Activated T-cell treated with anti-CD3 and anti-CD28 coated beads, Interleukin-2, amount 50 U/mL, for 72 hours (primary cell): ENCODE results near the gene SNAPC1. TPM values are rescaled to one million over a fixed set of nuclear protein-coding genes. Genes with fewer than 3 reads are reported as not detected.

ENCODE experiments used
- ATAC-seq, 2 donors: fragments of 150-1000 bp; cut with Tn5 transposase; replicated peaks in 1 of 2; 2 replicates each; pipeline ENCODE4 v1.10.0; 2021; ENCODE audit warnings: moderate library complexity in 2 of 2, mild to moderate bottlenecking in 1 of 2
- DNase-seq, 2 donors: peaks; one replicate each; pipeline ENCODE4 v3.0.0; 2021 to 2022; ENCODE audit warnings: mixed read lengths in 1 of 2
- H3K27ac Mint-ChIP-seq: one replicate; pipeline ENCODE4 v1.8.0; 2022; ENCODE audit warnings: mild to moderate bottlenecking, moderate library complexity, mixed read lengths
- H3K27me3 Mint-ChIP-seq: one replicate; pipeline ENCODE4 v1.8.0; 2022; ENCODE audit warnings: low read depth, mixed read lengths
- H3K36me3 Mint-ChIP-seq, 2 donors: one replicate each; pipeline ENCODE4 v1.8.0; 2022; ENCODE audit warnings: mixed read lengths in 2 of 2, mild to moderate bottlenecking in 1 of 2; ENCODE audit not compliant: insufficient read depth in 2 of 2
- H3K4me1 Mint-ChIP-seq: one replicate; pipeline ENCODE4 v1.8.0; 2022; ENCODE audit warnings: low read depth, mixed read lengths
- H3K4me3 Mint-ChIP-seq, 2 donors: one replicate each; pipeline ENCODE4 v1.8.0; 2022; ENCODE audit warnings: mild to moderate bottlenecking in 2 of 2, mixed read lengths in 2 of 2, moderate library complexity in 2 of 2
- H3K9me3 Mint-ChIP-seq, 2 donors: one replicate each; pipeline ENCODE4 v1.8.0; 2022; ENCODE audit warnings: mixed read lengths in 2 of 2
- total RNA-seq, 2 donors: library from RNA; stranded (reverse); gene quantifications; one replicate each; pipeline ENCODE4 v1.2.3, GENCODE V29; 2022

Gene SNAPC1
- total RNA-seq: 1 to 10 TPM; 7.2 to 7.8 TPM

GRCh38 chr14:61761959-61762786 lies at the start of gene SNAPC1:
SNAPC1 (plus strand) TSS chr14:61762420; CDS start chr14:61762461, 41 bp downstream.
- DNase-seq (peak; percentile 97 to 99), ATAC-seq (peak; percentile 94 to 96)
- Mint-ChIP-seq H3K27me3 (no peaks in the 10 kb centered on the region), H3K4me3 (peak within 1 kb of the TSS; percentile 96 to 99), H3K4me1 (peaks cover 59% of the 10 kb centered on the region), H3K27ac (peak within 1 kb of the TSS; percentile 86), H3K9me3 (no peaks in the 10 kb centered on the region), H3K36me3 (peaks cover 4 to 9% of the 10 kb centered on the region in 2 donors)

- peak overlapping the region; percentile 54 for H3K27ac Mint-ChIP-seq
- peak overlapping the region; percentile 33 to 73 for H3K4me3 Mint-ChIP-seq
- ATAC-seq (no peak), DNase-seq (no peak)
- peaks cover 6 to 10% of the 10 kb centered on the region in 2 donors for H3K36me3 Mint-ChIP-seq
- peaks cover 100% of the 10 kb centered on the region for H3K4me1 Mint-ChIP-seq
- H3K9me3 Mint-ChIP-seq: no peaks in the 10 kb centered on the region
- no peaks in the 10 kb centered on the region for H3K27me3 Mint-ChIP-seq
These were observed 48.3 kb upstream of the SNAPC1 start for GRCh38 chr14:61713724-61714437.

GRCh38 chr14:61716956-61717355 lies 45.3 kb upstream of the SNAPC1 start:
- Mint-ChIP-seq H3K36me3 (peaks cover 8 to 9% of the 10 kb centered on the region in 2 donors), H3K4me3 (peak overlapping the region; percentile 43 to 64), H3K27me3 (no peaks in the 10 kb centered on the region), H3K27ac (peak overlapping the region; percentile 26), H3K9me3 (no peaks in the 10 kb centered on the region), H3K4me1 (peaks cover 97% of the 10 kb centered on the region)
- DNase-seq (no peak), ATAC-seq (no peak)

GRCh38 chr14:61718039-61718438 lies 44.2 kb upstream of the SNAPC1 start:
- no peak for DNase-seq
- Mint-ChIP-seq H3K36me3 (peaks cover 6 to 11% of the 10 kb centered on the region in 2 donors), H3K9me3 (no peaks in the 10 kb centered on the region), H3K4me3 (peak overlapping the region; percentile 61 to 66), H3K27ac (peak overlapping the region; percentile 48), H3K4me1 (peaks cover 91% of the 10 kb centered on the region), H3K27me3 (no peaks in the 10 kb centered on the region)
- ATAC-seq: no peak

GRCh38 chr14:61719344-61720293 lies 42.6 kb upstream of the SNAPC1 start:
- H3K4me3 Mint-ChIP-seq: peak overlapping the region; percentile 59 to 66
- peak overlapping the region; percentile 92 for H3K27ac Mint-ChIP-seq
- peaks cover 87% of the 10 kb centered on the region for H3K4me1 Mint-ChIP-seq
- DNase-seq (no peak), ATAC-seq (peak; percentile 50 to 66)
- no peaks in the 10 kb centered on the region for H3K27me3 Mint-ChIP-seq
- H3K9me3 Mint-ChIP-seq: no peaks in the 10 kb centered on the region
- H3K36me3 Mint-ChIP-seq: peaks cover 12 to 22% of the 10 kb centered on the region in 2 donors

- ATAC-seq: peak; percentile 13 to 33
- H3K27me3 Mint-ChIP-seq: no peaks in the 10 kb centered on the region
- peak overlapping the region; percentile 59 to 66 for H3K4me3 Mint-ChIP-seq
- no peaks in the 10 kb centered on the region for H3K9me3 Mint-ChIP-seq
- H3K27ac Mint-ChIP-seq: peak overlapping the region; percentile 92
- DNase-seq: no peak
- peaks cover 16 to 28% of the 10 kb centered on the region in 2 donors for H3K36me3 Mint-ChIP-seq
- peaks cover 87% of the 10 kb centered on the region for H3K4me1 Mint-ChIP-seq
These were observed 41.9 kb upstream of the SNAPC1 start for GRCh38 chr14:61720294-61720661.

GRCh38 chr14:61720741-61721140 lies 41.5 kb upstream of the SNAPC1 start:
- peak overlapping the region; percentile 23 to 45 for H3K4me3 Mint-ChIP-seq
- no peaks in the 10 kb centered on the region for H3K27me3 Mint-ChIP-seq
- H3K27ac Mint-ChIP-seq: peak overlapping the region; percentile 92
- H3K4me1 Mint-ChIP-seq: peaks cover 87% of the 10 kb centered on the region
- DNase-seq (no peak), ATAC-seq (no peak)
- H3K9me3 Mint-ChIP-seq: no peaks in the 10 kb centered on the region
- H3K36me3 Mint-ChIP-seq: peaks cover 17 to 30% of the 10 kb centered on the region in 2 donors

GRCh38 chr14:61724133-61724532 lies 38.1 kb upstream of the SNAPC1 start:
- DNase-seq (no peak), ATAC-seq (no peak)
- Mint-ChIP-seq H3K27ac (peak overlapping the region; percentile 52), H3K36me3 (peaks cover 32 to 59% of the 10 kb centered on the region in 2 donors), H3K4me3 (peak overlapping the region in 1 of 2 donors; percentile 3), H3K27me3 (no peaks in the 10 kb centered on the region), H3K4me1 (peaks cover 83% of the 10 kb centered on the region), H3K9me3 (no peaks in the 10 kb centered on the region)

- Mint-ChIP-seq H3K27me3 (no peaks in the 10 kb centered on the region), H3K4me3 (peak overlapping the region; percentile 25 to 39), H3K36me3 (peaks cover 39 to 74% of the 10 kb centered on the region in 2 donors), H3K4me1 (peaks cover 75% of the 10 kb centered on the region), H3K27ac (peak overlapping the region; percentile 96), H3K9me3 (no peaks in the 10 kb centered on the region)
- ATAC-seq (peak; percentile 63 to 79), DNase-seq (no peak)
These were observed 35.2 kb upstream of the SNAPC1 start for GRCh38 chr14:61726778-61727658.

GRCh38 chr14:61730756-61731373 lies 31.4 kb upstream of the SNAPC1 start:
- Mint-ChIP-seq H3K4me3 (no peak overlapping the region), H3K4me1 (peaks cover 57% of the 10 kb centered on the region), H3K27me3 (no peaks in the 10 kb centered on the region), H3K27ac (peak overlapping the region; percentile 96), H3K9me3 (no peaks in the 10 kb centered on the region), H3K36me3 (peaks cover 40 to 80% of the 10 kb centered on the region in 2 donors)
- ATAC-seq (no peak), DNase-seq (no peak)

GRCh38 chr14:61733972-61734371 lies 28.2 kb upstream of the SNAPC1 start:
- no peak overlapping the region for H3K4me3 Mint-ChIP-seq
- DNase-seq (no peak), ATAC-seq (no peak)
- no peaks in the 10 kb centered on the region for H3K9me3 Mint-ChIP-seq
- H3K27me3 Mint-ChIP-seq: no peaks in the 10 kb centered on the region
- H3K27ac Mint-ChIP-seq: peak overlapping the region; percentile 48
- H3K36me3 Mint-ChIP-seq: peaks cover 36 to 73% of the 10 kb centered on the region in 2 donors
- H3K4me1 Mint-ChIP-seq: peaks cover 43% of the 10 kb centered on the region
